Glutamatergic neuron (in vitro differentiated cells): Measurements from ENCODE around the gene CRIM1. TPM values are rescaled to one million over a fixed set of nuclear protein-coding genes. Genes with fewer than 3 reads are reported as not detected.

ENCODE experiments used
- DNase-seq: peaks from one replicate; pipeline ENCODE4 v3.0.0; 2022
- H3K27ac Mint-ChIP-seq: one replicate; pipeline ENCODE4 v1.8.0; 2020; ENCODE audit warnings: mild to moderate bottlenecking, mixed read lengths, inconsistent platforms; ENCODE audit not compliant: unreplicated experiment
- H3K27me3 Mint-ChIP-seq: one replicate; pipeline ENCODE4 v1.8.0; 2020; ENCODE audit warnings: mild to moderate bottlenecking, moderate library complexity, mixed read lengths, inconsistent platforms; ENCODE audit not compliant: unreplicated experiment
- H3K36me3 Mint-ChIP-seq: one replicate; pipeline ENCODE4 v1.8.0; 2020; ENCODE audit warnings: mild to moderate bottlenecking, mixed read lengths, inconsistent platforms; ENCODE audit not compliant: unreplicated experiment
- H3K4me1 Mint-ChIP-seq: one replicate; pipeline ENCODE4 v1.8.0; 2020; ENCODE audit warnings: mild to moderate bottlenecking, low read depth, mixed read lengths, inconsistent platforms; ENCODE audit not compliant: unreplicated experiment
- H3K4me3 Mint-ChIP-seq: one replicate; pipeline ENCODE4 v1.8.0; 2020; ENCODE audit warnings: mild to moderate bottlenecking, mixed read lengths, inconsistent platforms; ENCODE audit not compliant: unreplicated experiment
- H3K9me3 Mint-ChIP-seq: one replicate; pipeline ENCODE4 v1.8.0; 2020; ENCODE audit warnings: mild to moderate bottlenecking, moderate library complexity, mixed read lengths, inconsistent platforms; ENCODE audit not compliant: unreplicated experiment
- CTCF ChIP-seq: fragments of 200-600 bp; sonication (generic); IDR thresholded peaks from one replicate; pipeline ENCODE4 v1.5.0; 2021; ENCODE audit not compliant: partially characterized antibody, unreplicated experiment
- total RNA-seq: library from RNA; stranded (reverse); fragmentation: NEBNext Ultra II Directional; extraction: Animal tissue kit (Norgen Biotek cat#: 25700); gene quantifications from one replicate; pipeline ENCODE4 v1.2.1, GENCODE V29; 2021; ENCODE audit not compliant: unreplicated experiment

CRIM1 gene
- total RNA-seq, 1 donor from 2014 or later = 35.7 TPM

DNA sequence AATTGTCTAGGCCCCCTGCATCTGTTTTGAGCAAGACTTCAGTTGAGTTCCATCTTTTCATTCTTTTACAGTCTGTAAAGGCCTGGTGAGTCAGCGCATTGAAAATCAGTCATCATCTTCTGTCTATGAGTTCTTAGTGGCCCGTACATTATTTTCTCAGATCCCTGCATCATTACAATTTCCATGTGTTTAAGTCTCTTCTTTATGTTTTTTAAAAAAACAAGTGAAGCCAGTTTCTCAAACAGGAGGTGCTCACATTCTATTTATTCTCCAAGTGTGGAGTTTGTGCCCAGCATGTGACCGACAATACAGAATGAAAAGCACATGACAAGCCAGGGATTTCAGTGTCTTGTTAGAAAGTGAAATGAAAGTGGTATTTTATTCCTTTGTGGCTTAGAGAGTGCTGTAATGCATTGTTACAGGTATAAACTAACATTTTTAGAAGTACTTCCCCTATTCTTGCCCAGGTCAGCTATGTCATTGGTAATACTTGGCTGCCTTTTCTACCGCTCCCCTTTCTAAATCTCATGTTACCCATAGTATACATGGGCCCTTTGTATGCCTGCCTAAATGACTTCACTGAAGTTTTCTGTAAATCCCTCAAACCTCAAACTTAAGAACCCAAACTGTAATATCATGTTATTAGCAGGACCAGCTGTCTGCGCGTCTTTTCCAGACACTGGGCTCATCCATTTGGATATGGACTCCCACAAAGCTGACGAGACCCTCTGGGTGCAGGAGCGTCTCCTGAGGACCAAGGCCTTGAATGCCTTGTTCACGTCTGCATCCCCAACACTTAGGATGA lies 174.8 kb downstream of the CRIM1 start:
- Mint-ChIP-seq H3K9me3 (no peaks in the 10 kb centered on the region), H3K36me3 (no peaks in the 10 kb centered on the region), H3K27ac (no peak overlapping the region), H3K4me1 (no peaks in the 10 kb centered on the region), H3K27me3 (no peaks in the 10 kb centered on the region), H3K4me3 (no peak overlapping the region)
- DNase-seq = no peak
- TF ChIP-seq CTCF = no peak

GRCh38 chr2:36530983-36531354 lies 175.4 kb downstream of the CRIM1 start:
- TF ChIP-seq CTCF = peak; percentile 13
- H3K36me3 Mint-ChIP-seq = no peaks in the 10 kb centered on the region
- no peaks in the 10 kb centered on the region for H3K9me3 Mint-ChIP-seq
- H3K27me3 Mint-ChIP-seq = no peaks in the 10 kb centered on the region
- no peak overlapping the region for H3K4me3 Mint-ChIP-seq
- no peaks in the 10 kb centered on the region for H3K4me1 Mint-ChIP-seq
- H3K27ac Mint-ChIP-seq = no peak overlapping the region
- no peak for DNase-seq

DNA sequence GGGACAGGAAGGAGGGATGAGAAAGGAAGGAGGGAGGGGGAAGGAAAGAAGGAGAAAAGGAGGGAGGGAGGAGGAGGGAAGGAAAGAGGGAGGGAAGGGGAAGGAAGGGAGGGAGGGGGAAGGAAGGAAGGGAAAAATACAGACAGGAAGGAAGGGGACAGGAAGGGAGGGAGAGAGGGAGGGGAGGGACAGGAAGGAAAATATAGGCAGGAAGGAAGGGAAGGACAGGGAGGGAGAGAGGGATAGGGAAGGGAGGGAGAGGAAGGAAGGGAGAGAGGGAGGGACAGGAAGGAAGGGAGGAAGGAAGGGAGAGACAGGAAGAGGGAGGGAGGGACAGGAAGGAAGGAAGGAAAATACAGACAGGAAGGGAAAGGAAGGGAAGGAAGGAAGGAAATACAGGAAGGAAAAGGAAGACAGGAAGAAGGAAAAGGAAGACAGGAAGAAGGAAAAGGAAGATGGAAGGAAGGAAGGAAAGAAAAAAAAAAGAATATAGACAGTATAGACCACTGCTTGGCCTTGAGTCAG lies 178.8 kb downstream of the CRIM1 start:
- TF ChIP-seq CTCF = no peak
- Mint-ChIP-seq H3K27ac (no peak overlapping the region), H3K27me3 (peaks cover 2% of the 10 kb centered on the region), H3K36me3 (no peaks in the 10 kb centered on the region), H3K4me1 (no peaks in the 10 kb centered on the region), H3K4me3 (no peak overlapping the region), H3K9me3 (no peaks in the 10 kb centered on the region)
- no peak for DNase-seq

DNA sequence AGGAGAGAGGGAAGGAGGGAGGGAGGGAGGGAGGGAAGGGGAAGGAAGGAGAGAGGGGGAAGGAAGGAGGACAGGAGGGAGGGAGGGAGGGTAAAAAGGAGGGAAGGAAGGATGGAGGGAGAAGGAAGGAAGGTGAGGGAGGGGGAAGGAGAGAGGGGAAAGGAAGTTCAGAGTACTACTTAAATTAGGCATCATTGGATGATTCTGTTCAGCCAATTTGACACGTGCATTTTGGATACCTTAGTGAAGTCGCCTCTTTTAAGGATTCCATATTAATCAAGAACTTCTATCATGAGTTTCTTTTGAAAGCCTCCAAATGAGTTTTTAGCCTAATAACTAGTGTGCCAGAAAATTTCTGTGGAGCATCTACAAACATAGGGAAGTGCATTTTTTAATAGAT lies 179.5 kb downstream of the CRIM1 start:
- Mint-ChIP-seq H3K27me3 (peaks cover 2% of the 10 kb centered on the region), H3K4me3 (no peak overlapping the region)

More for the DNA sequence above, 179.5 kb downstream of the CRIM1 start:
- no peaks in the 10 kb centered on the region for H3K36me3 Mint-ChIP-seq
- TF ChIP-seq CTCF = no peak
- H3K4me1 Mint-ChIP-seq = no peaks in the 10 kb centered on the region
- no peak overlapping the region for H3K27ac Mint-ChIP-seq
- no peak for DNase-seq
- no peaks in the 10 kb centered on the region for H3K9me3 Mint-ChIP-seq
